K562 (cell line): ENCODE results near the gene CDX1. TPM values are rescaled to one million over a fixed set of nuclear protein-coding genes. Genes with fewer than 3 reads are reported as not detected.
A peak's percentile ranks its signal among the peaks of the same experiment; 100 is the strongest.

ENCODE experiments used
- CCAR2 ChIP-seq: fragments of 200-400 bp; formaldehyde crosslinking; IDR thresholded peaks from 2 replicates; pipeline ENCODE4 v1.6.1; 2017; ENCODE audit warnings: mild to moderate bottlenecking, low read depth, low read length
- CREB1 ChIP-seq, 2 experiments: sonication (generic) in 1 of 2; formaldehyde crosslinking in 1 of 2; IDR thresholded peaks; 2 replicates each; pipeline versions ENCODE4 v1.6.1 to v1.8.0; 2012 to 2022; ENCODE audit warnings: inconsistent platforms in 1 of 2, mild to moderate bottlenecking in 1 of 2, missing genetic modification reagents in 1 of 2, moderate library complexity in 1 of 2
- FOXJ3 ChIP-seq: sonication (generic); formaldehyde crosslinking; IDR thresholded peaks from 2 replicates; pipeline ENCODE4 v1.4.0; 2020; ENCODE audit warnings: mild to moderate bottlenecking, missing genetic modification reagents
- GTF2E2 ChIP-seq: fragments of 200-800 bp; sonication (Bioruptor generic); IDR thresholded peaks from 2 replicates; pipeline ENCODE4 v1.6.1; 2016; ENCODE audit warnings: missing genetic modification characterization, missing compliant biosample characterization
- HNRNPL ChIP-seq: fragments of 200-400 bp; formaldehyde crosslinking; IDR thresholded peaks from 2 replicates; pipeline ENCODE4 v1.6.1; 2017; ENCODE audit warnings: low read depth, mild to moderate bottlenecking, low read length
- MTA2 ChIP-seq: fragments of 450-650 bp; IDR thresholded peaks from 2 replicates; pipeline ENCODE4 v1.6.1; 2016; ENCODE audit warnings: low read depth
- MYBL2 ChIP-seq, 2 experiments: fragments of 450-650 bp in 1 of 2; sonication (generic) in 1 of 2; formaldehyde crosslinking in 1 of 2; IDR thresholded peaks; 2 replicates each; pipeline versions ENCODE4 v1.6.1 to v1.8.1; 2017 to 2022; ENCODE audit warnings: borderline replicate concordance in 1 of 2, inconsistent platforms in 1 of 2, low read depth in 1 of 2, mild to moderate bottlenecking in 1 of 2, missing genetic modification reagents in 1 of 2, moderate library complexity in 1 of 2
- NCOA1 ChIP-seq: fragments of 450-650 bp; IDR thresholded peaks from 2 replicates; pipeline ENCODE4 v1.6.1; 2016; ENCODE audit warnings: low read depth
- OTX1 ChIP-seq: fragments of 450-650 bp; formaldehyde crosslinking; IDR thresholded peaks from 2 replicates; pipeline ENCODE4 v1.4.0; 2022; ENCODE audit warnings: mild to moderate bottlenecking
- POLR2B ChIP-seq: fragments of 450-650 bp; IDR thresholded peaks from 2 replicates; pipeline ENCODE4 v1.6.1; 2018; ENCODE audit warnings: low read depth; ENCODE audit not compliant: partially characterized antibody
- POLR2G ChIP-seq: fragments of 200-400 bp; formaldehyde crosslinking; IDR thresholded peaks from 2 replicates; pipeline ENCODE4 v1.6.1; 2017; ENCODE audit warnings: low read depth, mild to moderate bottlenecking, antibody characterized with exemption, low read length, moderate library complexity
- RCOR1 ChIP-seq, 2 experiments: IDR thresholded peaks; 2 replicates each; pipeline ENCODE4 v1.6.1; 2012; ENCODE audit warnings: low read depth in 2 of 2, low read length in 2 of 2, borderline replicate concordance in 1 of 2, improper control_type of control experiment in 1 of 2
- TARDBP ChIP-seq: fragments of 450-650 bp; IDR thresholded peaks from 2 replicates; pipeline ENCODE4 v1.6.1; 2016
- ZNF133 ChIP-seq: fragments of 250-450 bp; sonication (Bioruptor Pico); IDR thresholded peaks from 2 replicates; pipeline ENCODE4 v1.4.0; 2020; ENCODE audit warnings: mild to moderate bottlenecking
- polyA plus RNA-seq, 8 experiments: library from polyadenylated mRNA; depleted of rRNA in 4 of 8; stranded (reverse) in 5 of 8; unstranded in 3 of 8; fragments of >200 nt; fragmentation: Nextera tagmentation in 2 of 8; fragmentation: Illumina TruSeq in 1 of 8; extraction: Ambion mirVana in 2 of 8; extraction: Trizol in 1 of 8; gene quantifications; 2 replicates each; pipeline versions ENCODE4 v1.2.1 to v1.2.3, GENCODE V29; 2011 to 2014; ENCODE audit warnings: inconsistent platforms in 1 of 8, missing spikeins in 1 of 8
- total RNA-seq, 7 experiments: library from RNA; depleted of rRNA in 6 of 7; stranded (reverse); fragments of >200 nt in 6 of 7; fragmentation: Illumina TruSeq in 2 of 7; extraction: Trizol in 2 of 7; gene quantifications; 2 replicates each; pipeline versions ENCODE4 v1.2.1 to v1.2.3, GENCODE V29; 2011 to 2021; ENCODE audit warnings: low replicate concordance in 1 of 7
- TF ChIP-seq, protein P1 (sequence below), 2 experiments: fragments of 450-650 bp; formaldehyde crosslinking in 1 of 2; IDR thresholded peaks; 2 replicates each; pipeline versions ENCODE4 v1.4.0 to v1.6.1; 2014 to 2020; ENCODE audit warnings: mild to moderate bottlenecking in 2 of 2, borderline replicate concordance in 1 of 2, low read depth in 1 of 2
- TF ChIP-seq, protein P2 (sequence below): fragments of 250-450 bp; sonication (Bioruptor Pico); IDR thresholded peaks from 2 replicates; pipeline ENCODE4 v1.8.0; 2022; ENCODE audit warnings: moderate library complexity, mild to moderate bottlenecking, inconsistent platforms
- TF ChIP-seq, protein P3 (sequence below), 2 experiments: fragments of 450-650 bp; conservative IDR thresholded peaks; 2 replicates each; pipeline ENCODE4 v1.6.1; 2017; ENCODE audit warnings: mild to moderate bottlenecking in 2 of 2, moderate library complexity in 2 of 2

CDX1 gene
- total and polyA plus RNA-seq, 9 of the 15 experiments (the other 6 are each of a cell fraction or from before 2014, with no cell fraction given): 0.06 to 0.16 TPM; not detected in 7

DNA sequence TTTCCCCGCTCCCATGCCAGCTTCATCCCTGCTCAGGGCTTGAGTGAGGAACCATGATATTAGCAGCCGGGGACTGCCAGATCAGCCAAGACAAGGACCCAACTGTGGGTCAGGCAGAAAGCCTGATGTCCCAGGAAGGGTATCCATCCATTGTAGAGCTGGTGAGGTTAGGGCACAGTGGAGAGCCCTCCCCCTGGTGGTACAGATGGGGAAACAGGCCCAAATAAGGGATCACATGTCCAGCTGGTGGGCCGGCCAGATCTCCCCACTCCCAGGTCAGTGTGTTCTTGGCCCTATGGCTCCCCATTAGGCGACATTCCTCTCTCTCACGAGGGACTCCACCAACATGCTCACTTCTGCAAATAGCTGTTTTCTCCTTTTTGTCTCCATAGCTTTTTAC, 9.0 kb downstream of the CDX1 start (continued):
- TF ChIP-seq TARDBP (no peak), OTX1 (no peak), POLR2B (no peak), ZNF133 (CRISPR knock-in tag) (no peak), CREB1 (IDR thresholded peaks at IDR 0.05) (no peak), CREB1 (CRISPR knock-in tag; IDR thresholded peaks at IDR 0.05) (no peak), CCAR2 (no peak), POLR2G (no peak), RCOR1 (IDR thresholded peaks at IDR 0.05; ENCODE audit: borderline replicate concordance in 1 of 2, low read depth in 2 of 2, low read length in 2 of 2) (peak in 1 of 2 experiments; percentile 53; a peak in 1 of 4 replicates), GTF2E2 (tag) (no peak), HNRNPL (no peak), NCOA1 (no peak), MTA2 (no peak), MYBL2 (IDR thresholded peaks at IDR 0.05; ENCODE audit: low read depth) (no peak), MYBL2 (CRISPR knock-in tag; IDR thresholded peaks at IDR 0.05; ENCODE audit: borderline replicate concordance) (no peak), FOXJ3 (CRISPR knock-in tag) (no peak)
- TF ChIP-seq, protein P1, sequence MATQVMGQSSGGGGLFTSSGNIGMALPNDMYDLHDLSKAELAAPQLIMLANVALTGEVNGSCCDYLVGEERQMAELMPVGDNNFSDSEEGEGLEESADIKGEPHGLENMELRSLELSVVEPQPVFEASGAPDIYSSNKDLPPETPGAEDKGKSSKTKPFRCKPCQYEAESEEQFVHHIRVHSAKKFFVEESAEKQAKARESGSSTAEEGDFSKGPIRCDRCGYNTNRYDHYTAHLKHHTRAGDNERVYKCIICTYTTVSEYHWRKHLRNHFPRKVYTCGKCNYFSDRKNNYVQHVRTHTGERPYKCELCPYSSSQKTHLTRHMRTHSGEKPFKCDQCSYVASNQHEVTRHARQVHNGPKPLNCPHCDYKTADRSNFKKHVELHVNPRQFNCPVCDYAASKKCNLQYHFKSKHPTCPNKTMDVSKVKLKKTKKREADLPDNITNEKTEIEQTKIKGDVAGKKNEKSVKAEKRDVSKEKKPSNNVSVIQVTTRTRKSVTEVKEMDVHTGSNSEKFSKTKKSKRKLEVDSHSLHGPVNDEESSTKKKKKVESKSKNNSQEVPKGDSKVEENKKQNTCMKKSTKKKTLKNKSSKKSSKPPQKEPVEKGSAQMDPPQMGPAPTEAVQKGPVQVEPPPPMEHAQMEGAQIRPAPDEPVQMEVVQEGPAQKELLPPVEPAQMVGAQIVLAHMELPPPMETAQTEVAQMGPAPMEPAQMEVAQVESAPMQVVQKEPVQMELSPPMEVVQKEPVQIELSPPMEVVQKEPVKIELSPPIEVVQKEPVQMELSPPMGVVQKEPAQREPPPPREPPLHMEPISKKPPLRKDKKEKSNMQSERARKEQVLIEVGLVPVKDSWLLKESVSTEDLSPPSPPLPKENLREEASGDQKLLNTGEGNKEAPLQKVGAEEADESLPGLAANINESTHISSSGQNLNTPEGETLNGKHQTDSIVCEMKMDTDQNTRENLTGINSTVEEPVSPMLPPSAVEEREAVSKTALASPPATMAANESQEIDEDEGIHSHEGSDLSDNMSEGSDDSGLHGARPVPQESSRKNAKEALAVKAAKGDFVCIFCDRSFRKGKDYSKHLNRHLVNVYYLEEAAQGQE (IDR thresholded peaks at IDR 0.05; ENCODE audit: borderline replicate concordance): peak; percentile 54; the same call in 1 of the 2 replicates
- TF ChIP-seq, protein P1 (CRISPR knock-in tag; IDR thresholded peaks at IDR 0.05; ENCODE audit: low read depth): no peak
- TF ChIP-seq, protein P2, sequence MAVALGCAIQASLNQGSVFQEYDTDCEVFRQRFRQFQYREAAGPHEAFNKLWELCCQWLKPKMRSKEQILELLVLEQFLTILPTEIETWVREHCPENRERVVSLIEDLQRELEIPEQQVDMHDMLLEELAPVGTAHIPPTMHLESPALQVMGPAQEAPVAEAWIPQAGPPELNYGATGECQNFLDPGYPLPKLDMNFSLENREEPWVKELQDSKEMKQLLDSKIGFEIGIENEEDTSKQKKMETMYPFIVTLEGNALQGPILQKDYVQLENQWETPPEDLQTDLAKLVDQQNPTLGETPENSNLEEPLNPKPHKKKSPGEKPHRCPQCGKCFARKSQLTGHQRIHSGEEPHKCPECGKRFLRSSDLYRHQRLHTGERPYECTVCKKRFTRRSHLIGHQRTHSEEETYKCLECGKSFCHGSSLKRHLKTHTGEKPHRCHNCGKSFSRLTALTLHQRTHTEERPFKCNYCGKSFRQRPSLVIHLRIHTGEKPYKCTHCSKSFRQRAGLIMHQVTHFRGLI (CRISPR knock-in tag): no peak
- TF ChIP-seq, protein P3, sequence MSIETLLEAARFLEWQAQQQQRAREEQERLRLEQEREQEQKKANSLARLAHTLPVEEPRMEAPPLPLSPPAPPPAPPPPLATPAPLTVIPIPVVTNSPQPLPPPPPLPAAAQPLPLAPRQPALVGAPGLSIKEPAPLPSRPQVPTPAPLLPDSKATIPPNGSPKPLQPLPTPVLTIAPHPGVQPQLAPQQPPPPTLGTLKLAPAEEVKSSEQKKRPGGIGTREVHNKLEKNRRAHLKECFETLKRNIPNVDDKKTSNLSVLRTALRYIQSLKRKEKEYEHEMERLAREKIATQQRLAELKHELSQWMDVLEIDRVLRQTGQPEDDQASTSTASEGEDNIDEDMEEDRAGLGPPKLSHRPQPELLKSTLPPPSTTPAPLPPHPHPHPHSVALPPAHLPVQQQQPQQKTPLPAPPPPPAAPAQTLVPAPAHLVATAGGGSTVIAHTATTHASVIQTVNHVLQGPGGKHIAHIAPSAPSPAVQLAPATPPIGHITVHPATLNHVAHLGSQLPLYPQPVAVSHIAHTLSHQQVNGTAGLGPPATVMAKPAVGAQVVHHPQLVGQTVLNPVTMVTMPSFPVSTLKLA (conservative IDR thresholded peaks at IDR 0.05): no peak
